ENCODE measurements around the gene MUC12. TPM values are rescaled to one million over a fixed set of nuclear protein-coding genes. Genes with fewer than 3 reads are reported as not detected.

The MUC12 gene
- total and polyA plus RNA-seq, 7 donors = 0.02 to 0.13 (median 0.09) TPM; not detected in 4

GRCh38 chr7:100952641-100953040 lies 16.7 kb upstream of the MUC12 start:
- intact Hi-C loops (cut with DNase I) = no loop called here
- DNase-seq (no peak), ATAC-seq (no peak)
- Histone ChIP-seq H3K4me3 (no peak overlapping the region), H3K27ac (no peak overlapping the region), H3K9me3 (no peaks in the 10 kb centered on the region), H3K27me3 (ENCODE audit: insufficient read depth in 3 of 3, low read length in 2 of 3) (peaks cover 0 to 38% (median 2%) of the 10 kb centered on the region in 3 donors), H3K4me1 (no peaks in the 10 kb centered on the region), H3K36me3 (ENCODE audit: insufficient read depth in 1 of 2, low read depth in 1 of 2) (no peaks in the 10 kb centered on the region)
- TF ChIP-seq CTCF (IDR thresholded peaks at IDR 0.05) = no peak
- 46 to 59% (median 53%) methylated on average over 2 of the region's 2 CpGs for WGBS, 3 donors

- WGBS, 3 donors = 66 to 69% (median 66%) methylated on average over 12 of the region's 12 CpGs
- H3K4me3 ChIP-seq = no peak overlapping the region
- H3K4me1 ChIP-seq = no peaks in the 10 kb centered on the region
- no peaks in the 10 kb centered on the region for H3K36me3 ChIP-seq (ENCODE audit: insufficient read depth in 1 of 2, low read depth in 1 of 2)
- intact Hi-C loops (cut with DNase I) = no loop called here
- H3K27ac ChIP-seq = no peak overlapping the region
- ATAC-seq (no peak), DNase-seq (no peak)
- peaks cover 0 to 45% (median 7%) of the 10 kb centered on the region in 3 donors for H3K27me3 ChIP-seq (ENCODE audit: insufficient read depth in 3 of 3, low read length in 2 of 3)
- TF ChIP-seq CTCF (IDR thresholded peaks at IDR 0.05) = no peak
- no peaks in the 10 kb centered on the region for H3K9me3 ChIP-seq
Measured at GRCh38 chr7:100957832-100958421, 11.4 kb upstream of the MUC12 start.

GRCh38 chr7:100959894-100960293 lies 9.5 kb upstream of the MUC12 start:
- no peak for ATAC-seq
- 61 to 66% (median 65%) methylated on average over 2 of the region's 2 CpGs for WGBS, 3 donors
- intact Hi-C loops (cut with DNase I) = no loop called here
- Histone ChIP-seq H3K27ac (no peak overlapping the region), H3K4me1 (no peaks in the 10 kb centered on the region), H3K9me3 (no peaks in the 10 kb centered on the region), H3K4me3 (no peak overlapping the region), H3K27me3 (ENCODE audit: insufficient read depth in 3 of 3, low read length in 2 of 3) (peaks cover 0 to 52% (median 11%) of the 10 kb centered on the region in 3 donors), H3K36me3 (ENCODE audit: insufficient read depth in 1 of 2, low read depth in 1 of 2) (no peaks in the 10 kb centered on the region)
- TF ChIP-seq CTCF (IDR thresholded peaks at IDR 0.05) = no peak
- DNase-seq = no peak

- DNase-seq = no peak
- no peak overlapping the region for H3K27ac ChIP-seq
- H3K9me3 ChIP-seq = no peaks in the 10 kb centered on the region
- TF ChIP-seq CTCF (IDR thresholded peaks at IDR 0.05) = no peak
- no peaks in the 10 kb centered on the region for H3K36me3 ChIP-seq (ENCODE audit: insufficient read depth in 1 of 2, low read depth in 1 of 2)
- no peak overlapping the region for H3K4me3 ChIP-seq
- peaks cover 7% of the 10 kb centered on the region for H3K4me1 ChIP-seq
- WGBS, 3 donors = 81 to 87% (median 85%) methylated on average over 3 of the region's 3 CpGs
- intact Hi-C loops (cut with DNase I) = no loop called here
- H3K27me3 ChIP-seq (ENCODE audit: insufficient read depth in 3 of 3, low read length in 2 of 3) = peaks cover 0 to 72% (median 16%) of the 10 kb centered on the region in 3 donors
- no peak for ATAC-seq
Measured at GRCh38 chr7:100962537-100962936, 6.8 kb upstream of the MUC12 start.

- Histone ChIP-seq H3K27ac (no peak overlapping the region), H3K4me3 (no peak overlapping the region), H3K36me3 (ENCODE audit: insufficient read depth in 1 of 2, low read depth in 1 of 2) (no peaks in the 10 kb centered on the region), H3K4me1 (peaks cover 7% of the 10 kb centered on the region), H3K27me3 (ENCODE audit: insufficient read depth in 3 of 3, low read length in 2 of 3) (peaks cover 0 to 74% (median 15%) of the 10 kb centered on the region in 3 donors), H3K9me3 (no peaks in the 10 kb centered on the region)
- 71 to 79% (median 75%) methylated on average over 12 of the region's 12 CpGs for WGBS, 3 donors
- intact Hi-C loops (cut with DNase I) = no loop called here
- TF ChIP-seq CTCF (IDR thresholded peaks at IDR 0.05) = no peak
- ATAC-seq (no peak), DNase-seq (no peak)
Measured at GRCh38 chr7:100963386-100963785, 6.0 kb upstream of the MUC12 start.
